ENCODE data around the gene RAB3GAP2. TPM values are rescaled to one million over a fixed set of nuclear protein-coding genes. Genes with fewer than 3 reads are reported as not detected.
"Not testable (repeated sequence)": the region's sequence is repeated elsewhere in the genome, so short reads cannot be mapped to it uniquely, and the experiment has no call there.

Gene RAB3GAP2
- total RNA-seq, 1 donor from 2014 or later, result 39.9 TPM

DNA sequence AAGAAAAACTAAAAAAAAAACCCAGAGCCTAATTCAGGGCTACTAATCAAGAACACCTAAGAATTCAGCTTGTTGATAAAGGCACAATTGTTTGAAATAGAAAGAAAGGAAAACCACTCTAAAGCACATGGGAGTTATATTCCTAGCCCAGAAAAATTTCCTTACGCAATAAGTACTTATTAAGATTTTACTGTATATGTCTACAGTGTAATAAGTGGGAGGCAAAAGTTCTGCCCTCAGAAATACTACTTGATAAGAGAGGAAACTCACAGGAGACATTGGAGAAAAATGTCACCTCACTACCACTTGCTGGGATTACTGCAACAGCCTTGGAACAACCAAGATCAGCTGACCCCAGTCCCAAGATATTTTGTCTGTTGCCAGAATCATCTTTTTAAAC is 112.2 kb downstream of the RAB3GAP2 start:
- H3K27ac Mint-ChIP-seq (ENCODE audit: unreplicated experiment), result no peak overlapping the region
- H3K36me3 Mint-ChIP-seq (ENCODE audit: unreplicated experiment), result peaks cover 38% of the 10 kb centered on the region
- H3K27me3 Mint-ChIP-seq (ENCODE audit: unreplicated experiment), result no peaks in the 10 kb centered on the region
- no peak overlapping the region for H3K4me3 Mint-ChIP-seq (ENCODE audit: unreplicated experiment)
- H3K4me1 Mint-ChIP-seq (ENCODE audit: unreplicated experiment), result no peaks in the 10 kb centered on the region
- H3K9me3 Mint-ChIP-seq (ENCODE audit: unreplicated experiment), result no peaks in the 10 kb centered on the region
- DNase-seq (ENCODE audit: extremely low spot score, unreplicated experiment), result no peak
- TF ChIP-seq, protein P1, sequence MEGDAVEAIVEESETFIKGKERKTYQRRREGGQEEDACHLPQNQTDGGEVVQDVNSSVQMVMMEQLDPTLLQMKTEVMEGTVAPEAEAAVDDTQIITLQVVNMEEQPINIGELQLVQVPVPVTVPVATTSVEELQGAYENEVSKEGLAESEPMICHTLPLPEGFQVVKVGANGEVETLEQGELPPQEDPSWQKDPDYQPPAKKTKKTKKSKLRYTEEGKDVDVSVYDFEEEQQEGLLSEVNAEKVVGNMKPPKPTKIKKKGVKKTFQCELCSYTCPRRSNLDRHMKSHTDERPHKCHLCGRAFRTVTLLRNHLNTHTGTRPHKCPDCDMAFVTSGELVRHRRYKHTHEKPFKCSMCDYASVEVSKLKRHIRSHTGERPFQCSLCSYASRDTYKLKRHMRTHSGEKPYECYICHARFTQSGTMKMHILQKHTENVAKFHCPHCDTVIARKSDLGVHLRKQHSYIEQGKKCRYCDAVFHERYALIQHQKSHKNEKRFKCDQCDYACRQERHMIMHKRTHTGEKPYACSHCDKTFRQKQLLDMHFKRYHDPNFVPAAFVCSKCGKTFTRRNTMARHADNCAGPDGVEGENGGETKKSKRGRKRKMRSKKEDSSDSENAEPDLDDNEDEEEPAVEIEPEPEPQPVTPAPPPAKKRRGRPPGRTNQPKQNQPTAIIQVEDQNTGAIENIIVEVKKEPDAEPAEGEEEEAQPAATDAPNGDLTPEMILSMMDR (IDR thresholded peaks at IDR 0.05), result no peak

DNA sequence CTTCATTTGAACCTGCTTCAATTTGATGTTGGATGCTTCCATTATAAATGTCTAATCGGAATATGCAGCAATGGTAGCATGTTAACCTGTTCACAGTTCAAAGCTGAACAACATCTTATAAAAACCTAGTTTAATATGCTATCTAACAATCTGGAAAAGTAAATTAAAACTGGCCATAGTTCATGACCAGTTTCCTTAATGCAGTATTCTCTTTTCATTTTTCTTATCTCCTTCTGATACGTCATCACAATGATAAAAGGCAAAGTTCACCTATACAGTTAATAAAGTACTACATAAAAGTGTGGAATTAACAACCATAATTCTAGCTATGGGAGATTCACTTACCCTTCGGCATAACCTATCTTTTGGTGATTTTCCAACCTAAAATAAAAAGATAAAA is 113.2 kb downstream of the RAB3GAP2 start:
- no peak overlapping the region for H3K4me3 Mint-ChIP-seq (ENCODE audit: unreplicated experiment)
- no peaks in the 10 kb centered on the region for H3K9me3 Mint-ChIP-seq (ENCODE audit: unreplicated experiment)
- TF ChIP-seq, protein P1 (IDR thresholded peaks at IDR 0.05), result no peak
- H3K27me3 Mint-ChIP-seq (ENCODE audit: unreplicated experiment), result no peaks in the 10 kb centered on the region
- H3K36me3 Mint-ChIP-seq (ENCODE audit: unreplicated experiment), result peaks cover 42% of the 10 kb centered on the region
- no peaks in the 10 kb centered on the region for H3K4me1 Mint-ChIP-seq (ENCODE audit: unreplicated experiment)
- no peak overlapping the region for H3K27ac Mint-ChIP-seq (ENCODE audit: unreplicated experiment)
- no peak for DNase-seq (ENCODE audit: extremely low spot score, unreplicated experiment)

GRCh38 chr1:220158530-220158929 is 113.7 kb downstream of the RAB3GAP2 start:
- H3K27ac Mint-ChIP-seq (ENCODE audit: unreplicated experiment); H3K4me1 Mint-ChIP-seq (ENCODE audit: unreplicated experiment); H3K27me3 Mint-ChIP-seq (ENCODE audit: unreplicated experiment); H3K9me3 Mint-ChIP-seq (ENCODE audit: unreplicated experiment); H3K4me3 Mint-ChIP-seq (ENCODE audit: unreplicated experiment); DNase-seq (ENCODE audit: extremely low spot score, unreplicated experiment): not testable (repeated sequence)
- peaks cover 45% of the 10 kb centered on the region for H3K36me3 Mint-ChIP-seq (ENCODE audit: unreplicated experiment)

GRCh38 chr1:220157738-220158137 is 114.5 kb downstream of the RAB3GAP2 start:
- Mint-ChIP-seq H3K4me3 (ENCODE audit: unreplicated experiment) (no peak overlapping the region), H3K27me3 (ENCODE audit: unreplicated experiment) (no peaks in the 10 kb centered on the region), H3K36me3 (ENCODE audit: unreplicated experiment) (peaks cover 48% of the 10 kb centered on the region), H3K27ac (ENCODE audit: unreplicated experiment) (no peak overlapping the region), H3K4me1 (ENCODE audit: unreplicated experiment) (no peaks in the 10 kb centered on the region), H3K9me3 (ENCODE audit: unreplicated experiment) (no peaks in the 10 kb centered on the region)
- TF ChIP-seq, protein P1 (IDR thresholded peaks at IDR 0.05), result no peak
- DNase-seq (ENCODE audit: extremely low spot score, unreplicated experiment), result no peak

DNA sequence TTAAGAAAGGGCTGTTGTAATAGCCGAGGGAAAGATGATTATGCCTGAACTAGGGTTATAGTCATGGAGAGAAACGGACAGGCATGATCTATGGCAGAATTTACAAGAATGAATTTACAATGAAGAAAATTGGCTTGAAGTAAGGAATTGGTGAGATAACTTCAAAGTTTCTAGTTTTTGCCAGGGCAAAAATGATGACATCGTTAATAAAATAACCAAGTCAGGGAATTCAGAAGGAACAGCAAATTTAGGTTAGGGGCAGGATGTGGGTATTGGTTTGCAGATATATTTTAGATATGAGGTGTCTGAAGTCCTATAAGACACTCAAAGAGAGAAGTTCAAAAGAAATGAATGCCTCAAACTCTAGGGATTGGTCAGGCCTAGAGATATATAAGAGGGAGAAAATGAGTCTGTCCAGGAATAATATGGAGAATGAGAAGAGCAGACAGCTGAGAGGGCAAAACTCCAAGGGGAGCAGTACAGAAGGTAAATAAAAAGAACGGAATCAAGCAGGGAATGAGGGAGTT is 115.6 kb downstream of the RAB3GAP2 start:
- no peak overlapping the region for H3K27ac Mint-ChIP-seq (ENCODE audit: unreplicated experiment)
- H3K36me3 Mint-ChIP-seq (ENCODE audit: unreplicated experiment), result peaks cover 45% of the 10 kb centered on the region
- H3K4me1 Mint-ChIP-seq (ENCODE audit: unreplicated experiment), result no peaks in the 10 kb centered on the region

More for the DNA sequence above, 115.6 kb downstream of the RAB3GAP2 start:
- TF ChIP-seq, protein P1 (IDR thresholded peaks at IDR 0.05), result no peak
- Mint-ChIP-seq H3K27me3 (ENCODE audit: unreplicated experiment) (no peaks in the 10 kb centered on the region), H3K4me3 (ENCODE audit: unreplicated experiment) (no peak overlapping the region), H3K9me3 (ENCODE audit: unreplicated experiment) (no peaks in the 10 kb centered on the region)
- DNase-seq (ENCODE audit: extremely low spot score, unreplicated experiment), result no peak
